OCI-LY3 (cell line): ENCODE measurements around the gene SLC26A11.

Experiments
- EZH2phosphoT487 ChIP-seq: fragments of 200-600 bp; shearing (Covaris generic); IDR thresholded peaks from 2 replicates; pipeline ENCODE4 v1.6.1; 2018; ENCODE audit warnings: antibody characterized with exemption, mixed run types, low read depth
- TF ChIP-seq, protein P1 (sequence below): fragments of 200-600, 300-600 bp; sonication (generic); IDR thresholded peaks from 2 replicates; pipeline ENCODE4 v1.5.1; 2014; ENCODE audit warnings: antibody characterized with exemption, low read length, low read depth

DNA sequence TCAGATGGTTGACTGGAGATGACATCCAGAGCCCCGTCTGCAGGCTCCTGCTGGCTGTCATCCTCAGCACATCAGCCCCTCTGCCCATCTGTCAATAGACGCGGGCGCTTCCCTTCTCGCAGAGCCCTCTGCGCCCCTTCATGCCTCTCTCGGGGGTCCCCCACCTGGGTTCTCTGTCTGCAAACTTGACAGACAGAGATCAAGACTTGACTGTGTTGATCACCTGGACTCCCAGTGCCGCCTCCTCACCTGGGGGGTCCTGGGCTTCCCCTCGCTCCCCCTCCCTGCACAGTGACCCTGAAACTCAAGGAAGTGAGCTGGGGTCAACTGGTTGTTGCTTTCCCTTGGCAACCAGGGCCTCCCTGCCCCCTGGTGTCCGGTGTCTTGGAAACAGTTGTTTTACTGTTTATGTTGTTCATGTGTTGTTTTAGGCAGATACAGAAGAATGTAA, 72.3 kb downstream of the SLC26A11 start:
- TF ChIP-seq, protein P1, sequence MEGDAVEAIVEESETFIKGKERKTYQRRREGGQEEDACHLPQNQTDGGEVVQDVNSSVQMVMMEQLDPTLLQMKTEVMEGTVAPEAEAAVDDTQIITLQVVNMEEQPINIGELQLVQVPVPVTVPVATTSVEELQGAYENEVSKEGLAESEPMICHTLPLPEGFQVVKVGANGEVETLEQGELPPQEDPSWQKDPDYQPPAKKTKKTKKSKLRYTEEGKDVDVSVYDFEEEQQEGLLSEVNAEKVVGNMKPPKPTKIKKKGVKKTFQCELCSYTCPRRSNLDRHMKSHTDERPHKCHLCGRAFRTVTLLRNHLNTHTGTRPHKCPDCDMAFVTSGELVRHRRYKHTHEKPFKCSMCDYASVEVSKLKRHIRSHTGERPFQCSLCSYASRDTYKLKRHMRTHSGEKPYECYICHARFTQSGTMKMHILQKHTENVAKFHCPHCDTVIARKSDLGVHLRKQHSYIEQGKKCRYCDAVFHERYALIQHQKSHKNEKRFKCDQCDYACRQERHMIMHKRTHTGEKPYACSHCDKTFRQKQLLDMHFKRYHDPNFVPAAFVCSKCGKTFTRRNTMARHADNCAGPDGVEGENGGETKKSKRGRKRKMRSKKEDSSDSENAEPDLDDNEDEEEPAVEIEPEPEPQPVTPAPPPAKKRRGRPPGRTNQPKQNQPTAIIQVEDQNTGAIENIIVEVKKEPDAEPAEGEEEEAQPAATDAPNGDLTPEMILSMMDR: no peak
- no peak for TF ChIP-seq EZH2phosphoT487
